SH-SY5Y (cell line): ENCODE measurements around the gene IL1RAP.

Experiments used
- GATA2 ChIP-seq: IDR thresholded peaks from 2 replicates; pipeline ENCODE4 v1.6.1; 2011; ENCODE audit warnings: mild to moderate bottlenecking, low read depth, low read length
- GATA3 ChIP-seq: IDR thresholded peaks from 2 replicates; pipeline ENCODE4 v1.6.1; 2011; ENCODE audit warnings: low read depth, mild to moderate bottlenecking, low read length, moderate library complexity

GRCh38 chr3:190696777-190697501 lies 183.1 kb downstream of the IL1RAP start:
- TF ChIP-seq GATA2 (no peak), GATA3 (no peak)
